RWPE2 (cell line): ENCODE measurements around the gene MZF1.
A peak's percentile ranks its signal among the peaks of the same experiment; 100 is the strongest.

Experiments used
- ATAC-seq: fragments of 200-7000 bp; cut with Tn5 transposase; 3 replicates; pipeline ENCODE4 v1.9.1; 2021; ENCODE audit warnings: low read depth
- DNase-seq: peaks from one replicate; pipeline ENCODE4 v3.0.0-alpha.2; 2020; ENCODE audit warnings: low spot score
- H3K27ac ChIP-seq: fragments of 450-650 bp; 2 replicates; pipeline ENCODE4 v1.5.1; 2017; ENCODE audit warnings: mild to moderate bottlenecking; ENCODE audit not compliant: poor library complexity, severe bottlenecking
- H3K27me3 ChIP-seq: fragments of 250-450 bp; sonication (Bioruptor Pico); 2 replicates; pipeline ENCODE4 v1.5.1; 2021; ENCODE audit warnings: mild to moderate bottlenecking, moderate library complexity; ENCODE audit not compliant: insufficient read depth, poor library complexity, severe bottlenecking
- H3K36me3 ChIP-seq: fragments of 250-450 bp; sonication (Bioruptor Pico); 2 replicates; pipeline ENCODE4 v1.5.1; 2020; ENCODE audit warnings: low read depth, mild to moderate bottlenecking, moderate library complexity
- H3K4me1 ChIP-seq: fragments of 250-450 bp; sonication (Bioruptor Pico); 2 replicates; pipeline ENCODE4 v1.5.1; 2021; ENCODE audit warnings: mild to moderate bottlenecking, moderate library complexity; ENCODE audit not compliant: insufficient read depth, poor library complexity, severe bottlenecking
- H3K4me3 ChIP-seq: fragments of 250-450 bp; sonication (Bioruptor Pico); 2 replicates; pipeline ENCODE4 v1.5.1; 2021; ENCODE audit warnings: mild to moderate bottlenecking, moderate library complexity; ENCODE audit not compliant: severe bottlenecking
- H3K9me3 ChIP-seq: fragments of 250-450 bp; sonication (Bioruptor Pico); 2 replicates; pipeline ENCODE4 v1.5.1; 2021; ENCODE audit warnings: mild to moderate bottlenecking, moderate library complexity; ENCODE audit not compliant: severe bottlenecking
- CTCF ChIP-seq: fragments of 450-650 bp; IDR thresholded peaks from one replicate; pipeline ENCODE4 v1.5.1; 2017; ENCODE audit warnings: mild to moderate bottlenecking, moderate library complexity; ENCODE audit not compliant: poor library complexity, severe bottlenecking

The MZF1 gene

GRCh38 chr19:58515259-58515658 is 57.9 kb downstream of the MZF1 start:
- Histone ChIP-seq H3K36me3 (peaks cover 6% of the 10 kb centered on the region), H3K4me1 (peaks cover 3% of the 10 kb centered on the region), H3K4me3 (no peak overlapping the region), H3K27me3 (no peaks in the 10 kb centered on the region), H3K9me3 (no peaks in the 10 kb centered on the region), H3K27ac (no peak overlapping the region)
- TF ChIP-seq CTCF = no peak
- DNase-seq = no peak
- no peak for ATAC-seq

GRCh38 chr19:58514564-58515022 is 58.5 kb downstream of the MZF1 start:
- TF ChIP-seq CTCF = no peak
- peaks cover 6% of the 10 kb centered on the region for H3K36me3 ChIP-seq

GRCh38 chr19:58513694-58514563 is 59.2 kb downstream of the MZF1 start:
- H3K9me3 ChIP-seq = no peaks in the 10 kb centered on the region
- H3K27ac ChIP-seq = peak overlapping the region; percentile 47
- DNase-seq (peak; percentile 85), ATAC-seq (peak; percentile 64)
- peak overlapping the region; percentile 31 for H3K4me3 ChIP-seq
- no peaks in the 10 kb centered on the region for H3K27me3 ChIP-seq
- H3K36me3 ChIP-seq = peaks cover 6% of the 10 kb centered on the region
- peaks cover 3% of the 10 kb centered on the region for H3K4me1 ChIP-seq
- TF ChIP-seq CTCF = peak; percentile 96

More at GRCh38 chr19:58514564-58515022, 58.5 kb downstream of the MZF1 start:
- no peaks in the 10 kb centered on the region for H3K9me3 ChIP-seq
- H3K4me3 ChIP-seq = peak overlapping the region; percentile 31
- H3K27ac ChIP-seq = peak overlapping the region; percentile 47
- peaks cover 3% of the 10 kb centered on the region for H3K4me1 ChIP-seq
- DNase-seq (no peak), ATAC-seq (no peak)
- H3K27me3 ChIP-seq = no peaks in the 10 kb centered on the region

GRCh38 chr19:58513213-58513693 is 59.9 kb downstream of the MZF1 start:
- no peaks in the 10 kb centered on the region for H3K9me3 ChIP-seq
- DNase-seq = no peak
- H3K27ac ChIP-seq = peak overlapping the region; percentile 47
- TF ChIP-seq CTCF = no peak
- ATAC-seq = no peak
- H3K4me3 ChIP-seq = no peak overlapping the region
- H3K27me3 ChIP-seq = no peaks in the 10 kb centered on the region
- H3K36me3 ChIP-seq = peaks cover 6% of the 10 kb centered on the region
- peaks cover 3% of the 10 kb centered on the region for H3K4me1 ChIP-seq
